Mesothelial cell of epicardium (in vitro differentiated cells): Measurements from ENCODE around the gene CTNNA3. TPM values are rescaled to one million over a fixed set of nuclear protein-coding genes. Genes with fewer than 3 reads are reported as not detected.

Experiments
- DNase-seq, 2 experiments: peaks; one replicate each; pipeline ENCODE4 v3.0.0; 2021; ENCODE audit warnings: low spot score in 2 of 2; ENCODE audit not compliant: unreplicated experiment in 2 of 2
- H3K27ac Mint-ChIP-seq: 2 replicates; pipeline ENCODE4 v1.8.0; 2021; ENCODE audit warnings: mixed read lengths
- H3K27me3 Mint-ChIP-seq: 2 replicates; pipeline ENCODE4 v1.8.0; 2021; ENCODE audit warnings: low read depth, mixed read lengths
- H3K36me3 Mint-ChIP-seq: 2 replicates; pipeline ENCODE4 v1.8.0; 2021; ENCODE audit warnings: mixed read lengths
- H3K4me1 Mint-ChIP-seq: 2 replicates; pipeline ENCODE4 v1.8.0; 2021; ENCODE audit warnings: mixed read lengths
- H3K4me3 Mint-ChIP-seq: 2 replicates; pipeline ENCODE4 v1.8.0; 2021; ENCODE audit warnings: mild to moderate bottlenecking, moderate library complexity, mixed read lengths
- H3K9me3 Mint-ChIP-seq: 2 replicates; pipeline ENCODE4 v1.8.0; 2021; ENCODE audit warnings: mixed read lengths
- CTCF ChIP-seq: fragments of 200-600 bp; sonication (generic); IDR thresholded peaks from one replicate; pipeline ENCODE4 v1.5.0; 2021; ENCODE audit warnings: antibody characterized with exemption; ENCODE audit not compliant: unreplicated experiment
- total RNA-seq: library from RNA; stranded (reverse); gene quantifications from 3 replicates; pipeline ENCODE4 v1.2.1, GENCODE V29; 2021

Gene CTNNA3
- total RNA-seq, 1 donor from 2014 or later, result 14.2 TPM

GRCh38 chr10:67606572-67606971 is 89.4 kb downstream of the CTNNA3 start:
- peaks cover 32% of the 10 kb centered on the region for H3K4me1 Mint-ChIP-seq
- DNase-seq, result no peak
- H3K9me3 Mint-ChIP-seq, result peaks cover 4% of the 10 kb centered on the region
- no peaks in the 10 kb centered on the region for H3K36me3 Mint-ChIP-seq
- TF ChIP-seq CTCF, result no peak
- no peaks in the 10 kb centered on the region for H3K27me3 Mint-ChIP-seq
- H3K4me3 Mint-ChIP-seq, result no peak overlapping the region
- peak overlapping the region; percentile 60 for H3K27ac Mint-ChIP-seq

DNA sequence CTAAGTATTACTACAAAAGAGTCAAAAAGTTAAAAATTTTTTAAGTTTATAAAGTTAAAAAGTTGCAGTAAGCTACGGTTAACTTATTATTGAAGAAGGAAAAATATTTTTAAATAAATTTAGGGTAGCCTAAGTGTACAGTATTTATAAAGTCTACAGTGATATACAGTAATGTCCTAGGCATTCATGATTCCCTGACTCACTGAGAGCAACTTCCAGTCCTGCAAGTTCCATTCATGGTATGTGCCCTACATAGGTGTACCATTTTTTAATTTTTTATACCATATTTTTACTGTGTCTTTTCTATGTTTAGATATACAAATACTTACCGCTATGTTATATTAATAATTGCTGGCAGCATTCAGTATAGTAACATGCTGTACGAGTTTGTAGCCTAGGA is 92.3 kb downstream of the CTNNA3 start:
- peaks cover 8% of the 10 kb centered on the region for H3K9me3 Mint-ChIP-seq
- H3K36me3 Mint-ChIP-seq, result no peaks in the 10 kb centered on the region
- no peak for TF ChIP-seq CTCF
- no peak for DNase-seq
- H3K4me3 Mint-ChIP-seq, result no peak overlapping the region
- peaks cover 17% of the 10 kb centered on the region for H3K4me1 Mint-ChIP-seq
- H3K27me3 Mint-ChIP-seq, result no peaks in the 10 kb centered on the region
- H3K27ac Mint-ChIP-seq, result no peak overlapping the region

GRCh38 chr10:67603086-67603485 is 92.9 kb downstream of the CTNNA3 start:
- Mint-ChIP-seq H3K27me3 (no peaks in the 10 kb centered on the region), H3K36me3 (no peaks in the 10 kb centered on the region), H3K4me1 (peaks cover 17% of the 10 kb centered on the region), H3K27ac (no peak overlapping the region), H3K4me3 (no peak overlapping the region), H3K9me3 (peaks cover 8% of the 10 kb centered on the region)
- no peak for DNase-seq
- no peak for TF ChIP-seq CTCF

DNA sequence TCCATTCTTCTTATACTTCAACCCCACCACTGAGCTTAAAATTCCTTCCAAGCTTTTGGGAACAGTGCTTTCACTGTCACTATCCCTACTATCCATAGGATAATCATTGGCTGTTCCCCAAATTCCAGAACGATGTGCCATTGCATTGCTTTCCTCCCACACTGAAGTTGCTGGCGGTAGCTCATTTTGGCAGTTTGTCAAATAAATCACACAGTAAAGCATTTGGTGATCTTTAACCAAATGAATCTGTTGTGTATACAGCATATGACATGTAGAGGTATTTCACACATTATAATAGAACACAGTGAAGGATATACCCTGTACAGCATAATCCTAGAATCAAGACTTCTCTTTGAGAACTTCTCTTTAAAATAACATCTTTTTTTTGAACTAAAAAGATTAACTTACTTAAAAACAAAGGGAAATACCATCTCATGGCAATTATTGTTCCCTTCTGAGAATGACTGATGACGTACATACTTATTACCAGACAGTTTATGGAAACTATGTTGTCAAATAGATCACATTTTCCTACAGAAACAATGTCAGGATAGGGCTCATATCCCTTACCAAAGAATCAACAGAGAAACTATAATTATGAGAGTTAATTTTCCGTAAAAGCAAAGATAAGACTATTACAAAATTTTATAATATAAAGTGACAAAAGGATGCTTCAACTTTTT is 93.6 kb downstream of the CTNNA3 start:
- Mint-ChIP-seq H3K27ac (no peak overlapping the region), H3K4me3 (no peak overlapping the region), H3K9me3 (peaks cover 8% of the 10 kb centered on the region), H3K36me3 (no peaks in the 10 kb centered on the region), H3K4me1 (peaks cover 17% of the 10 kb centered on the region), H3K27me3 (no peaks in the 10 kb centered on the region)
- DNase-seq, result no peak
- no peak for TF ChIP-seq CTCF

DNA sequence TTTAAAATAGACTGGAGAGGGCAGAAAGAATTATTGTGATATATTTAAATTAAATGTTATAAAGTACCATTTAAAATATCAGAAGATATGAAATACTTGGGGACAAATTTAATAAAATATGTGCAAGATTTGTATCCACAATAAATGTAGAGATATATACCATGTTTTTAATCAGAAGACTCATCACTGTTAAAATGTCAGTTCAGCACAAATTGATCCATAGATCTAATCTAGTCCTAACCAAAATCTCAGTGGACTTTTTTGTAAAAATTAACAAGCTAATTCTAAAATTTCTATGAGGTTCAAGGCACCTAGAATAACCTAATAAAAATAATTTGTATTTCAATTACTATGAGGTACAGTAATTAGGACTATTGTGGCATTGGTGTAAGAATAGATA is 96.4 kb downstream of the CTNNA3 start:
- H3K27me3 Mint-ChIP-seq, result no peaks in the 10 kb centered on the region
- H3K36me3 Mint-ChIP-seq, result no peaks in the 10 kb centered on the region
- no peak for TF ChIP-seq CTCF

More for the DNA sequence above, 96.4 kb downstream of the CTNNA3 start:
- H3K4me3 Mint-ChIP-seq, result no peak overlapping the region
- no peak for DNase-seq
- peaks cover 3% of the 10 kb centered on the region for H3K4me1 Mint-ChIP-seq
- H3K27ac Mint-ChIP-seq, result no peak overlapping the region
- H3K9me3 Mint-ChIP-seq, result peaks cover 25% of the 10 kb centered on the region
